Adrenal gland (tissue), 5 donors: ENCODE measurements around the gene ROR2.

Experiments
- CTCF ChIP-seq, 6 experiments: fragments of 450-650 bp in 4 of 6; fragments of 200-600 bp in 2 of 6; sonication (generic) in 1 of 6; IDR thresholded peaks; 1 replicate in 5 of 6; 2 replicates in 1 of 6; pipeline versions ENCODE4 v1.5.1 to v1.8.0; 2016 to 2021; ENCODE audit warnings: antibody characterized with exemption in 6 of 6, mild to moderate bottlenecking in 2 of 6, moderate library complexity in 1 of 6
- POLR2A ChIP-seq, 2 donors: fragments of 450-650 bp; IDR thresholded peaks; one replicate each; pipeline ENCODE4 v1.6.1; 2017; ENCODE audit warnings: antibody characterized with exemption in 2 of 2, mild to moderate bottlenecking in 2 of 2, moderate library complexity in 1 of 2
- donor health status: DM: no; HTN: no; CAD: no.

GRCh38 chr9:91781116-91781515 is 168.9 kb downstream of the ROR2 start:
- TF ChIP-seq POLR2A (IDR thresholded peaks at IDR 0.05) (no peak), CTCF (IDR thresholded peaks at IDR 0.05) (no peak)
